OCI-LY3 (cell line): ENCODE measurements around the gene KRTAP29-1.
"Not testable (repeated sequence)": the region's sequence is repeated elsewhere in the genome, so short reads cannot be mapped to it uniquely, and the experiment has no call there.

Experiments
- H2AFZ ChIP-seq: fragments of 200-600, 300-600 bp; shearing (Covaris generic); 2 replicates; pipeline ENCODE4 v1.6.0; 2014; ENCODE audit warnings: antibody characterized with exemption, low read depth, low read length
- H3K27ac ChIP-seq: fragments of 200-600, 300-600 bp; sonication (generic); 2 replicates; pipeline ENCODE4 v1.5.1; 2014; ENCODE audit warnings: mild to moderate bottlenecking, low read length, moderate library complexity, mixed read lengths
- H3K27me3 ChIP-seq: fragments of 200-600, 300-600 bp; sonication (generic); 2 replicates; pipeline ENCODE4 v1.6.1; 2014; ENCODE audit warnings: low read depth, low read length, mixed read lengths
- H3K36me3 ChIP-seq: fragments of 200-600, 300-600 bp; sonication (generic); replicated peaks from 2 replicates; pipeline ENCODE3; 2014; ENCODE audit warnings: low read depth, low read length, mixed read lengths
- H3K4me1 ChIP-seq: fragments of 300-600, 200-600 bp; sonication (generic); 2 replicates; pipeline ENCODE4 v1.6.1; 2014; ENCODE audit warnings: low read length, mixed read lengths
- H3K4me2 ChIP-seq: fragments of 200-600, 300-600 bp; sonication (generic); 2 replicates; pipeline ENCODE4 v1.6.1; 2014; ENCODE audit warnings: low read length, mixed read lengths
- H3K4me3 ChIP-seq: fragments of 300-600, 200-600 bp; sonication (generic); 2 replicates; pipeline ENCODE4 v1.5.1; 2014; ENCODE audit warnings: antibody characterized with exemption, mild to moderate bottlenecking, low read length, moderate library complexity
- H3K79me2 ChIP-seq: fragments of 300-600, 200-600 bp; shearing (Covaris generic); 2 replicates; pipeline ENCODE4 v1.6.1; 2014; ENCODE audit warnings: mild to moderate bottlenecking, low read length, mixed read lengths
- H3K9ac ChIP-seq: fragments of 300-600, 200-600 bp; shearing (Covaris generic); 2 replicates; pipeline ENCODE4 v1.6.0; 2014; ENCODE audit warnings: mild to moderate bottlenecking, low read length, moderate library complexity
- H3K9me3 ChIP-seq: fragments of 200-600, 300-600 bp; shearing (Covaris generic); 2 replicates; pipeline ENCODE4 v1.6.1; 2014; ENCODE audit warnings: low read length, mixed read lengths; ENCODE audit not compliant: insufficient read depth
- H4K20me1 ChIP-seq: fragments of 200-600, 300-600 bp; sonication (generic); 2 replicates; pipeline ENCODE4 v1.6.1; 2016; ENCODE audit warnings: low read length, mixed read lengths; ENCODE audit not compliant: insufficient read depth
- CTCF ChIP-seq: fragments of 200-600, 300-600 bp; sonication (generic); IDR thresholded peaks from 2 replicates; pipeline ENCODE4 v1.5.1; 2014; ENCODE audit warnings: antibody characterized with exemption, low read length, low read depth
- EZH2phosphoT487 ChIP-seq: fragments of 200-600 bp; shearing (Covaris generic); IDR thresholded peaks from 2 replicates; pipeline ENCODE4 v1.6.1; 2018; ENCODE audit warnings: antibody characterized with exemption, mixed run types, low read depth

The KRTAP29-1 gene

GRCh38 chr17:41301916-41302901 lies at the start of gene KRTAP29-1:
Gene KRTAP29-1, minus strand, starts transcription at chr17:41302851. Its CDS starts 0 bp downstream, at chr17:41302851.
- H3K9me3 ChIP-seq, result no peaks in the 10 kb centered on the region
- H3K4me3 ChIP-seq, result no peak within 1 kb of the TSS
- no peak within 1 kb of the TSS for H3K9ac ChIP-seq
- H3K27me3 ChIP-seq, result peaks cover 8% of the 10 kb centered on the region; the same call in 1 of the 2 replicates
- no peaks in the 10 kb centered on the region for H3K36me3 ChIP-seq
- H4K20me1 ChIP-seq, result no peaks in the 10 kb centered on the region
- H3K27ac ChIP-seq, result no peak within 1 kb of the TSS
- H3K4me1 ChIP-seq, result no peaks in the 10 kb centered on the region
- no peak within 1 kb of the TSS for H3K4me2 ChIP-seq
- no peak within 1 kb of the TSS for H2AFZ ChIP-seq
- no peaks in the 10 kb centered on the region for H3K79me2 ChIP-seq
- TF ChIP-seq EZH2phosphoT487, result no peak
- TF ChIP-seq CTCF, result no peak

- H3K27ac ChIP-seq, result no peak overlapping the region
- no peak overlapping the region for H3K9ac ChIP-seq
- H3K36me3 ChIP-seq, result no peaks in the 10 kb centered on the region
- no peak overlapping the region for H3K4me2 ChIP-seq
- no peaks in the 10 kb centered on the region for H3K4me1 ChIP-seq
- no peak overlapping the region for H3K4me3 ChIP-seq
- H4K20me1 ChIP-seq, result no peaks in the 10 kb centered on the region
- no peak overlapping the region for H2AFZ ChIP-seq
- peaks cover 8% of the 10 kb centered on the region; the same call in 1 of the 2 replicates for H3K27me3 ChIP-seq
- H3K9me3 ChIP-seq, result no peaks in the 10 kb centered on the region
- no peaks in the 10 kb centered on the region for H3K79me2 ChIP-seq
- TF ChIP-seq CTCF, result no peak
- no peak for TF ChIP-seq EZH2phosphoT487
These were observed 48.5 kb upstream of the KRTAP29-1 start for GRCh38 chr17:41351177-41351576.

GRCh38 chr17:41350381-41350878 lies 47.8 kb upstream of the KRTAP29-1 start, which contains the start of gene KRT33A:
Gene KRT33A, minus strand, starts transcription at chr17:41350828. Its CDS starts 61 bp downstream, at chr17:41350767.
- not testable (repeated sequence) for H3K4me3 ChIP-seq, H3K9me3 ChIP-seq, H3K79me2 ChIP-seq, H3K9ac ChIP-seq, H3K27me3 ChIP-seq, H3K36me3 ChIP-seq, H4K20me1 ChIP-seq, H3K4me1 ChIP-seq, H3K27ac ChIP-seq, H3K4me2 ChIP-seq, H2AFZ ChIP-seq

GRCh38 chr17:41347869-41348760 lies 45.5 kb upstream of the KRTAP29-1 start:
- Histone ChIP-seq H3K4me2 (no peak overlapping the region), H4K20me1 (no peaks in the 10 kb centered on the region), H3K4me1 (no peaks in the 10 kb centered on the region), H3K9ac (no peak overlapping the region), H2AFZ (no peak overlapping the region), H3K27ac (no peak overlapping the region), H3K36me3 (no peaks in the 10 kb centered on the region), H3K79me2 (no peaks in the 10 kb centered on the region), H3K27me3 (no peaks in the 10 kb centered on the region), H3K9me3 (no peaks in the 10 kb centered on the region), H3K4me3 (no peak overlapping the region)
- TF ChIP-seq EZH2phosphoT487 (no peak), CTCF (no peak)

- not testable (repeated sequence) for H3K79me2 ChIP-seq, H2AFZ ChIP-seq, H3K4me2 ChIP-seq, H3K27ac ChIP-seq, H3K36me3 ChIP-seq, H3K27me3 ChIP-seq, H3K4me3 ChIP-seq, H4K20me1 ChIP-seq, H3K9ac ChIP-seq, H3K4me1 ChIP-seq, H3K9me3 ChIP-seq
These were observed 43.8 kb upstream of the KRTAP29-1 start for GRCh38 chr17:41346421-41346820.
